Endodermal cell (in vitro differentiated cells): Measurements from ENCODE around the gene TNRC6C. TPM values are rescaled to one million over a fixed set of nuclear protein-coding genes. Genes with fewer than 3 reads are reported as not detected.

Experiments used
- DNase-seq: peaks from one replicate; pipeline ENCODE4 v3.0.0-alpha.2; 2017
- H3K27ac ChIP-seq: 2 replicates; pipeline ENCODE4 v1.5.1; 2013; ENCODE audit warnings: mild to moderate bottlenecking, low read depth, low read length, moderate library complexity
- H3K27me3 ChIP-seq: 2 replicates; pipeline ENCODE4 v1.6.1; 2013; ENCODE audit warnings: mild to moderate bottlenecking, low read length, moderate library complexity; ENCODE audit not compliant: insufficient read depth, control insufficient read depth, poor library complexity, severe bottlenecking
- H3K36me3 ChIP-seq: 2 replicates; pipeline ENCODE4 v1.7.0; 2013; ENCODE audit warnings: mild to moderate bottlenecking, low read length, moderate library complexity; ENCODE audit not compliant: control insufficient read depth, insufficient read depth
- H3K4me1 ChIP-seq: one replicate; pipeline ENCODE4 v1.7.0; 2013; ENCODE audit warnings: low read length; ENCODE audit not compliant: control insufficient read depth, insufficient read depth
- H3K4me3 ChIP-seq: 2 replicates; pipeline ENCODE4 v1.5.1; 2013; ENCODE audit warnings: mild to moderate bottlenecking, low read length, moderate library complexity
- H3K9ac ChIP-seq: 2 replicates; pipeline ENCODE4 v1.6.1; 2013; ENCODE audit warnings: mild to moderate bottlenecking, low read length, moderate library complexity; ENCODE audit not compliant: poor library complexity, severe bottlenecking; ENCODE audit errors: extremely low read depth
- H3K9me3 ChIP-seq: 2 replicates; pipeline ENCODE4 v1.6.1; 2013; ENCODE audit warnings: mild to moderate bottlenecking, low read length, moderate library complexity; ENCODE audit not compliant: control insufficient read depth
- H3K27ac Mint-ChIP-seq: 2 replicates; pipeline ENCODE4 v1.8.0; 2020; ENCODE audit warnings: mixed read lengths
- H3K27me3 Mint-ChIP-seq: 2 replicates; pipeline ENCODE4 v1.8.0; 2021; ENCODE audit warnings: mild to moderate bottlenecking, mixed read lengths; ENCODE audit not compliant: insufficient read depth
- H3K36me3 Mint-ChIP-seq: 2 replicates; pipeline ENCODE4 v1.8.0; 2020; ENCODE audit warnings: low read depth, mixed read lengths
- H3K4me1 Mint-ChIP-seq: 2 replicates; pipeline ENCODE4 v1.8.0; 2020; ENCODE audit warnings: mixed read lengths
- H3K4me3 Mint-ChIP-seq: 2 replicates; pipeline ENCODE4 v1.8.0; 2020; ENCODE audit warnings: mild to moderate bottlenecking, moderate library complexity, mixed read lengths
- H3K9me3 Mint-ChIP-seq: 2 replicates; pipeline ENCODE4 v1.8.0; 2020; ENCODE audit warnings: mild to moderate bottlenecking, mixed read lengths
- CTCF ChIP-seq: fragments of 200-600 bp; sonication (generic); conservative IDR thresholded peaks from 2 replicates; pipeline ENCODE4 v1.5.0; 2021; ENCODE audit warnings: antibody characterized with exemption, mild to moderate bottlenecking
- whole genome bisulfite sequencing, 2 experiments: methylation state at CpG; one replicate each; pipeline versions ENCODE4 v1.1.5 to v1.1.7; 2013; ENCODE audit warnings: missing lambda C conversion rate in 2 of 2, mixed read lengths in 1 of 2; ENCODE audit not compliant: insufficient coverage in 1 of 2, insufficient read length in 1 of 2; 5-methylcytosine and 5-hydroxymethylcytosine counted together
- total RNA-seq, 2 donors: library from RNA; stranded (reverse); fragmentation: NEBNext Ultra II Directional in 1 of 2; extraction: Animal tissue kit (Norgen Biotek cat#: 25700) in 1 of 2; gene quantifications; 2 replicates in 1 of 2; 3 replicates in 1 of 2; pipeline ENCODE4 v1.2.1, GENCODE V29; 2021

Gene TNRC6C
- total RNA-seq, 2 donors from 2014 or later = 22.4 to 40.2 TPM

DNA sequence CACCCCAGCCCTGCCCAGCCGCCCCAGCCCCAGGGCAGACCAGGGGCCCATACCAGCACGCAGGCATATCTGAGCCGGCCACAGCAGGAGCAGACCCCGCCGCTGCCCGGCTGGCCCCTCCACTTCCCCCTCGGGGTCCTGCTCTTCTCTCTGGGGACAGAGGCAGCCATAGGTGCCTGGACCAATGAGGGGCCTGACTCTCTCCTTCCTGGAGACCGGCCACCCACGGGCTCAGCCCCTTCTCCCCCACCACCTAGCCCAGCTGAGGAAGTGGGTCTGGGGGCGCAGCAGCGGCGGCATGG lies 166.3 kb downstream of the TNRC6C start:
- 94 to 95% methylated on average over 8 to 12 of the region's 12 CpGs for WGBS, 2 experiments
- H3K9ac ChIP-seq = no peak overlapping the region
- TF ChIP-seq CTCF = no peak
- DNase-seq = no peak
- H3K27ac ChIP-seq = no peak overlapping the region
- no peaks in the 10 kb centered on the region for H3K27me3 Mint-ChIP-seq
- H3K9me3 ChIP-seq = no peaks in the 10 kb centered on the region
- no peaks in the 10 kb centered on the region for H3K27me3 ChIP-seq
- no peak overlapping the region for H3K4me3 ChIP-seq
- peaks cover 5% of the 10 kb centered on the region for H3K4me1 ChIP-seq
- no peak overlapping the region for H3K27ac Mint-ChIP-seq
- no peaks in the 10 kb centered on the region for H3K9me3 Mint-ChIP-seq
- peaks cover 8% of the 10 kb centered on the region for H3K4me1 Mint-ChIP-seq
- H3K36me3 Mint-ChIP-seq = peaks cover 26% of the 10 kb centered on the region
- no peak overlapping the region for H3K4me3 Mint-ChIP-seq
- H3K36me3 ChIP-seq = peaks cover 18% of the 10 kb centered on the region

DNA sequence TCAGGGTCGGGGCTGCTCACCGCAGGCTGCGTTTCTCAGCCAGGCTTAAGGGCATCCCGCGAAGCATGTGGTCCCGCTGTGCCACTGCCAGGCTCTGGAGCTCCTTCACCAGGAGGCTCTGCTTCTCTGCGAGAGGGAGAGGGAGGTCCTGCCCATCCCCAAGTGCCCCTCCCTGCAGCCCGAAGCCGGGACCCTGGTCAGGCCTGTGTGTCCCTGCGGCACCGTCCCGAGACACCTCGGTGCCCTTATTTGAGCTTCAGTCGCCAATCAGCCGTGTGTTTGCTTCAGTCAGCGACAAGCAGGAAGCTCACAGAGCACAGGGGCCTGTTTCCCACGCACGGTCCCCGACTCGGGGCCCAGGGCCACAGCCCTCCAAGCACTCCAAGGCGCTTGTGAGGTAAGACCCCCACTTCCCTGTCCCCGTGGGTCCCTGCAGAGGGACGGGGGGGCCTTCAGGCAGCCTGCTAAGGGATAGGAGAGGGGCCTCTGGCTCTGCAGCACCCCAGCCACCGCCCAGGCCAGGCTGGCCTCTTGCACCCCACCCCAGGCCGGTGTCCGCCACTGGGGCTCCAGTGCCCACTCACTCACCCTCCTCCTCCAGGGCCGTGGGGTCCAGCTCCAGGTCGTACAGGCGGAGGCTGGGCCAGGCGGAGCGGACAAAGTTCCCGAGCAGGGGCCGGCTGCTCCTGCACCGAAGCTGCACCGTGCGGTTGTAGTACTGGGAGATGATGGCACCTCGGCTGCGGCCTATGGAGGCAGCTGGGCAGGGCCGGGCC lies 166.8 kb downstream of the TNRC6C start:
- 92% methylated on average over 21 to 39 of the region's 39 CpGs for WGBS, 2 experiments
- H3K9me3 Mint-ChIP-seq = no peaks in the 10 kb centered on the region
- H3K27me3 Mint-ChIP-seq = no peaks in the 10 kb centered on the region

DNA sequence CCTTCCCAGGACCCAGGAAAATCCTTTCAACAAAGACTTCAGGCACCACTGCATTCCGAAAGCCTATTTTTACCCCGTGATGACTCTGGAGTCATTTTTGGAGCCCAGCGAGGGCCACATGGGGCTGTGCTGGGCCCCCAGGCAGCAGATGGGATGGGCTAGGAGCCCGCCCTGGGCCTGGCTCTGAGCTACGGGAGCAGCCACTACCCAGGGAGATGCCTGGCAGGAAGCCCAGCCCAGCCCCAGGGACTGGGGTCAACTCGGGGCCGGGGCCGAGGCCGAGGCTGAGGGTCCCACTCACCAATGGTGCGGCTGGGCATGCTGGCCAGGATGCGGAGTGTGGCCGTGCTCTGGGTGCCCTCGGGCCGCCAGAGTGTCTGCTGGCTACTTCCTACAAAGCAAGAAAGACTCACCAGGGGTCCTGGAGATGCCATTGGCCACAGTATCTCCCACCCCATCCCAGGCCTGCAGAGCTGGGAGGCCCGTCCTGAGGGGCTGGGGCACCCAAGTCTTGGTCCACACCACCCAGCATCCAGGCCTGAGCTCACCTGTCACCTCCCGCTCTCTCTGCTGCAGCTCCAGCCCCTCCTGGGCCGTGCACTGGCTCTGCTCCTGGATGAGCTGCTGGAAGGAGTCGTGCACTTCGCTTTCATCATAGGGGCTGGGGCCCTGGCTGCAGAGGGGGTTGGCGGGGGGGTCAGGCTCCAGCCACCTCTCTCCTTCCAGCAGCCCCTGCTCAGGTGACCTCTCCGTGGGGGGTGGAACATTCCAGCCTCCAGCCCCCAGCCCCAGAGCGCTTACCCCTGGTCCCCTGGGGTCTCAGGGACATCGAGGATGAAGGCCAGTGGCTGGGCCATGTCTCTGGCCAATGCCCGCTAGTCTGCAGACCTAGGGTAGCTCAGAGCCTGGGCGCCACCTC lies 167.7 kb downstream of the TNRC6C start:
- H3K27me3 Mint-ChIP-seq = peaks cover 8% of the 10 kb centered on the region
- H3K4me1 Mint-ChIP-seq = peaks cover 17% of the 10 kb centered on the region
- Histone ChIP-seq H3K27ac (no peak overlapping the region), H3K4me1 (peaks cover 5% of the 10 kb centered on the region), H3K9me3 (no peaks in the 10 kb centered on the region), H3K4me3 (peak overlapping the region; percentile 78), H3K9ac (no peak overlapping the region), H3K27me3 (peaks cover 6% of the 10 kb centered on the region), H3K36me3 (peaks cover 18% of the 10 kb centered on the region)
- H3K27ac Mint-ChIP-seq = no peak overlapping the region
- peaks cover 18% of the 10 kb centered on the region for H3K36me3 Mint-ChIP-seq
- TF ChIP-seq CTCF = no peak
- DNase-seq = no peak
- WGBS, 2 experiments = 92 to 93% methylated on average over 14 to 25 of the region's 25 CpGs
- H3K4me3 Mint-ChIP-seq = no peak overlapping the region
- H3K9me3 Mint-ChIP-seq = no peaks in the 10 kb centered on the region

More for the DNA sequence above, 166.8 kb downstream of the TNRC6C start:
- Histone ChIP-seq H3K27ac (no peak overlapping the region), H3K9me3 (no peaks in the 10 kb centered on the region), H3K9ac (no peak overlapping the region), H3K27me3 (no peaks in the 10 kb centered on the region), H3K4me1 (peaks cover 5% of the 10 kb centered on the region), H3K4me3 (no peak overlapping the region), H3K36me3 (peaks cover 18% of the 10 kb centered on the region)
- Mint-ChIP-seq H3K27ac (no peak overlapping the region), H3K4me1 (peaks cover 12% of the 10 kb centered on the region), H3K4me3 (no peak overlapping the region), H3K36me3 (peaks cover 26% of the 10 kb centered on the region)
- TF ChIP-seq CTCF = no peak
- no peak for DNase-seq
